ENCODE results near the gene SLC9A5.

DNA sequence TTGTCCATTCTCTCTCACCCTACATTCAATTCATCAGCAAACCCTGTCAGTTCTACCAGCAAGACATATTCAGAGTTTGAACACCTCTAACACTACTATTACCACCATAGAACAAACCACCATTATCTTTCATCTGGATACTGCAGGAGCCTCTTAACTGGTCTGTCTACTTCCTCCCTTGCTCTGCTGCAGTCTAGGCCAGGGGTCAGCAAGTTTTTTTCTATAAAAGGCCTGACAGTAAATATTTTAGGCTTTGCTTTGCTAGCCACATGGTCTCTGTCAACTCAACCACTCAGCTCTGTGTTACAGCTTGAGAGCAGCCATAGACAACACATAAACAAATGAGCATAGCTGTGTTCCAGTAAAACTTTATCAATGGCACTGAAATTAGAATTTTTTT, 63.9 kb downstream of the SLC9A5 start:
- TF ChIP-seq, protein P1, sequence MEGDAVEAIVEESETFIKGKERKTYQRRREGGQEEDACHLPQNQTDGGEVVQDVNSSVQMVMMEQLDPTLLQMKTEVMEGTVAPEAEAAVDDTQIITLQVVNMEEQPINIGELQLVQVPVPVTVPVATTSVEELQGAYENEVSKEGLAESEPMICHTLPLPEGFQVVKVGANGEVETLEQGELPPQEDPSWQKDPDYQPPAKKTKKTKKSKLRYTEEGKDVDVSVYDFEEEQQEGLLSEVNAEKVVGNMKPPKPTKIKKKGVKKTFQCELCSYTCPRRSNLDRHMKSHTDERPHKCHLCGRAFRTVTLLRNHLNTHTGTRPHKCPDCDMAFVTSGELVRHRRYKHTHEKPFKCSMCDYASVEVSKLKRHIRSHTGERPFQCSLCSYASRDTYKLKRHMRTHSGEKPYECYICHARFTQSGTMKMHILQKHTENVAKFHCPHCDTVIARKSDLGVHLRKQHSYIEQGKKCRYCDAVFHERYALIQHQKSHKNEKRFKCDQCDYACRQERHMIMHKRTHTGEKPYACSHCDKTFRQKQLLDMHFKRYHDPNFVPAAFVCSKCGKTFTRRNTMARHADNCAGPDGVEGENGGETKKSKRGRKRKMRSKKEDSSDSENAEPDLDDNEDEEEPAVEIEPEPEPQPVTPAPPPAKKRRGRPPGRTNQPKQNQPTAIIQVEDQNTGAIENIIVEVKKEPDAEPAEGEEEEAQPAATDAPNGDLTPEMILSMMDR (IDR thresholded peaks at IDR 0.05) = no peak
- TF ChIP-seq POLR2A (IDR thresholded peaks at IDR 0.05) = no peak

Data from esophagus squamous epithelium (tissue), 4 donors.